GM23338 (cell line): ENCODE results near the gene C22orf15. TPM values are rescaled to one million over a fixed set of nuclear protein-coding genes. Genes with fewer than 3 reads are reported as not detected.

Experiments used
- ATAC-seq: fragments of 200-7000 bp; cut with Tn5 transposase; 3 replicates; pipeline ENCODE4 v1.9.1; 2020
- DNase-seq: peaks from one replicate; pipeline ENCODE4 v3.0.0-alpha.2; 2015; ENCODE audit warnings: low spot score
- H2AFZ ChIP-seq: fragments of 200-600 bp; sonication (generic); 2 replicates; pipeline ENCODE4 v1.8.0; 2016; ENCODE audit warnings: antibody characterized with exemption, mild to moderate bottlenecking, moderate library complexity
- H3F3A ChIP-seq: fragments of 200-600 bp; sonication (generic); replicated peaks from 2 replicates; pipeline ENCODE4 v1.8.0; 2017; ENCODE audit warnings: antibody characterized with exemption, mixed run types, low read depth
- H3K27ac ChIP-seq: fragments of 200-600 bp; sonication (generic); 2 replicates; pipeline ENCODE4 v1.6.1; 2016; ENCODE audit warnings: low read depth
- H3K27me3 ChIP-seq: fragments of 200-600 bp; sonication (generic); 2 replicates; pipeline ENCODE4 v1.8.0; 2016; ENCODE audit warnings: mild to moderate bottlenecking, mixed run types, moderate library complexity; ENCODE audit not compliant: insufficient read depth
- H3K36me3 ChIP-seq: fragments of 200-600 bp; sonication (generic); 2 replicates; pipeline ENCODE4 v1.8.0; 2016; ENCODE audit warnings: mild to moderate bottlenecking; ENCODE audit not compliant: insufficient read depth
- H3K4me1 ChIP-seq: fragments of 200-600 bp; sonication (generic); 2 replicates; pipeline ENCODE4 v1.8.0; 2016; ENCODE audit warnings: mild to moderate bottlenecking, moderate library complexity; ENCODE audit not compliant: insufficient read depth
- H3K4me2 ChIP-seq: fragments of 200-600 bp; sonication (generic); 2 replicates; pipeline ENCODE4 v1.7.1; 2017; ENCODE audit warnings: mixed run types
- H3K4me3 ChIP-seq: fragments of 200-600 bp; sonication (generic); 2 replicates; pipeline ENCODE4 v1.6.1; 2016; ENCODE audit warnings: mixed run types
- H3K79me2 ChIP-seq: fragments of 200-600 bp; sonication (generic); replicated peaks from 2 replicates; pipeline ENCODE4 v1.8.0; 2017; ENCODE audit warnings: mild to moderate bottlenecking; ENCODE audit not compliant: insufficient read depth
- H3K9me2 ChIP-seq: fragments of 200-600 bp; sonication (generic); 2 replicates; pipeline ENCODE4 v1.8.0; 2017; ENCODE audit not compliant: insufficient read depth
- H4K20me1 ChIP-seq: fragments of 200-600 bp; sonication (generic); replicated peaks from 2 replicates; pipeline ENCODE4 v1.8.0; 2017; ENCODE audit warnings: mild to moderate bottlenecking; ENCODE audit not compliant: insufficient read depth
- H3K27ac Mint-ChIP-seq: 2 replicates; pipeline ENCODE4 v1.8.0; 2020; ENCODE audit warnings: inconsistent platforms, mild to moderate bottlenecking, moderate library complexity, mixed read lengths
- H3K27me3 Mint-ChIP-seq: 3 replicates; pipeline ENCODE4 v1.8.0; 2022; ENCODE audit warnings: low read depth, mild to moderate bottlenecking, moderate library complexity, mixed read lengths, inconsistent platforms; ENCODE audit not compliant: insufficient read depth, poor library complexity
- H3K36me3 Mint-ChIP-seq: 3 replicates; pipeline ENCODE4 v1.8.0; 2021; ENCODE audit warnings: low read depth, mild to moderate bottlenecking, inconsistent platforms, moderate library complexity, mixed read lengths
- H3K4me1 Mint-ChIP-seq: 3 replicates; pipeline ENCODE4 v1.8.0; 2020; ENCODE audit warnings: mild to moderate bottlenecking, inconsistent platforms, mixed read lengths
- H3K4me3 Mint-ChIP-seq: 3 replicates; pipeline ENCODE4 v1.8.0; 2021; ENCODE audit warnings: moderate library complexity, mild to moderate bottlenecking, inconsistent platforms, mixed read lengths
- H3K9me3 Mint-ChIP-seq: 3 replicates; pipeline ENCODE4 v1.8.0; 2020; ENCODE audit warnings: moderate library complexity, mild to moderate bottlenecking, inconsistent platforms, mixed read lengths
- CREB1 ChIP-seq: fragments of 250-450 bp; sonication (Bioruptor Pico); IDR thresholded peaks from 2 replicates; pipeline ENCODE4 v1.5.0; 2020; ENCODE audit warnings: low read depth, mild to moderate bottlenecking, moderate library complexity
- CTCF ChIP-seq, 2 experiments: fragments of 200-600 bp in 1 of 2; sonication (generic) in 1 of 2; conservative IDR thresholded peaks; 2 replicates each; pipeline versions ENCODE4 v1.5.1 to v1.6.1; 2016 to 2017; ENCODE audit warnings: antibody characterized with exemption in 2 of 2, low read depth in 2 of 2, mild to moderate bottlenecking in 2 of 2, moderate library complexity in 1 of 2
- ETS1 ChIP-seq: IDR thresholded peaks from 2 replicates; pipeline ENCODE4 v1.6.1; 2016; ENCODE audit warnings: antibody characterized with exemption
- EZH2 ChIP-seq: fragments of 200-600 bp; sonication (generic); IDR thresholded peaks from one replicate; pipeline ENCODE4 v1.8.0; 2017; ENCODE audit warnings: antibody characterized with exemption, mild to moderate bottlenecking, low read depth; ENCODE audit not compliant: unreplicated experiment
- EZH2phosphoT487 ChIP-seq: fragments of 200-600 bp; sonication (generic); IDR thresholded peaks from one replicate; pipeline ENCODE4 v1.8.1; 2018; ENCODE audit warnings: antibody characterized with exemption; ENCODE audit not compliant: unreplicated experiment
- JUNB ChIP-seq: IDR thresholded peaks from one replicate; pipeline ENCODE4 v1.6.1; 2016; ENCODE audit warnings: antibody characterized with exemption; ENCODE audit not compliant: unreplicated experiment
- NANOG ChIP-seq: IDR thresholded peaks from 2 replicates; pipeline ENCODE4 v1.6.1; 2016; ENCODE audit warnings: antibody characterized with exemption, borderline replicate concordance
- POLR2AphosphoS5 ChIP-seq: IDR thresholded peaks from 2 replicates; pipeline ENCODE4 v1.6.1; 2016; ENCODE audit warnings: antibody characterized with exemption, low read depth
- STAT1 ChIP-seq: IDR thresholded peaks from one replicate; pipeline ENCODE4 v1.6.1; 2016; ENCODE audit warnings: antibody characterized with exemption; ENCODE audit not compliant: unreplicated experiment
- ZNF114 ChIP-seq: fragments of 250-450 bp; sonication (Bioruptor Pico); IDR thresholded peaks from 2 replicates; pipeline ENCODE4 v1.5.0; 2020; ENCODE audit warnings: mild to moderate bottlenecking, moderate library complexity
- ZNF331 ChIP-seq: fragments of 250-450 bp; sonication (Bioruptor Pico); IDR thresholded peaks from 2 replicates; pipeline ENCODE4 v1.5.0; 2020; ENCODE audit warnings: low read depth, mild to moderate bottlenecking, moderate library complexity
- ZNF462 ChIP-seq: fragments of 250-450 bp; sonication (Bioruptor Pico); IDR thresholded peaks from 2 replicates; pipeline ENCODE4 v1.5.0; 2020; ENCODE audit warnings: mild to moderate bottlenecking, moderate library complexity
- polyA plus RNA-seq: library from polyadenylated mRNA; unstranded; fragments of >200 nt; fragmentation: Nextera tagmentation; extraction: Ambion mirVana; gene quantifications from 2 replicates; pipeline ENCODE4 v1.2.1, GENCODE V29; 2016
- total RNA-seq: library from RNA; depleted of rRNA; stranded (reverse); fragments of >200 nt; shearing (Covaris generic); gene quantifications from 2 replicates; pipeline ENCODE4 v1.2.3, GENCODE V29; 2014

The C22orf15 gene
- total and polyA plus RNA-seq, 2 experiments from 2014 or later = 3.6 to 9.3 TPM

GRCh38 chr22:23779083-23779482 is 16.3 kb downstream of the C22orf15 start (continued):
- no peak for TF ChIP-seq EZH2phosphoT487
- TF ChIP-seq ZNF331 (CRISPR knock-in tag) = no peak
- no peak for TF ChIP-seq CTCF (conservative IDR thresholded peaks at IDR 0.05; ENCODE audit: low read depth in 2 of 2)
- TF ChIP-seq ZNF114 (CRISPR knock-in tag) = no peak
- TF ChIP-seq ETS1 = no peak
- TF ChIP-seq POLR2AphosphoS5 = no peak
- TF ChIP-seq EZH2 = no peak
- TF ChIP-seq NANOG = no peak
- TF ChIP-seq CREB1 (CRISPR knock-in tag) = no peak
- no peak for TF ChIP-seq JUNB

GRCh38 chr22:23779731-23780130 is 16.9 kb downstream of the C22orf15 start:
- Histone ChIP-seq H3K36me3 (no peaks in the 10 kb centered on the region), H3K4me3 (no peak overlapping the region), H3K27me3 (peaks cover under 1% of the 10 kb centered on the region; the same call in 1 of the 2 replicates), H3K27ac (no peak overlapping the region), H4K20me1 (no peaks in the 10 kb centered on the region), H3K4me1 (no peaks in the 10 kb centered on the region), H2AFZ (no peak overlapping the region), H3F3A (0 out of 2 replicates have a peak, but pooled peaks cover 4% of the 10 kb centered on the region), H3K9me2 (no peaks in the 10 kb centered on the region), H3K4me2 (no peak overlapping the region), H3K79me2 (no peaks in the 10 kb centered on the region)
- Mint-ChIP-seq H3K4me1 (peaks cover 1% of the 10 kb centered on the region), H3K9me3 (no peaks in the 10 kb centered on the region), H3K4me3 (no peak overlapping the region), H3K36me3 (no peaks in the 10 kb centered on the region; the same call in 2 of the 3 replicates), H3K27me3 (peaks cover 6% of the 10 kb centered on the region), H3K27ac (no peak overlapping the region)
- DNase-seq (no peak), ATAC-seq (no peak)
- no peak for TF ChIP-seq CTCF (conservative IDR thresholded peaks at IDR 0.05; ENCODE audit: low read depth in 2 of 2)
- no peak for TF ChIP-seq CREB1 (CRISPR knock-in tag)
- no peak for TF ChIP-seq ZNF462 (CRISPR knock-in tag)
- no peak for TF ChIP-seq STAT1
- TF ChIP-seq JUNB = no peak
- no peak for TF ChIP-seq ETS1
